ENCODE data around the gene MARVELD1.

Gene MARVELD1

DNA sequence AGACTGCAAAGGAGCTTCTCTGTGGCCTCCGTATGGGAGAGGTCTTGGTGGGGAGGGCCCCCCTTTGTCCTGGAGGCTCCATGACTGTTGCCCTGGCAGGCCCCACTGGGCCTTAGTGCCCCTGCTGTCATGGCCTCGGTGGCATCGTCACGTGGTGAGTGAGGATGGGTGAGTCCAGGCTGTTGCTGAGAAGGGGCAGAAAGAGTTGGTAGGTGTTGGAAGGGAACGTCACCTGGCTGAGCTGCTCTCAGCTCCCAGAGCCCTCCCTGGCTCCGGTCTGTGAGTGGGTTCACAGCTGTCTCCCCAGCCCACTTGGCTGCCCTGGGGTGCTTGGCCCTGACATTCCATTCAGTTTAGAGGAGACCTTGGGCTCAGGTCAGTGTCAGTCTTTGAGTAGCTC is 42.2 kb downstream of the MARVELD1 start:
- DNase-seq (ENCODE audit: low read depth in 2 of 2): no peak

DNA sequence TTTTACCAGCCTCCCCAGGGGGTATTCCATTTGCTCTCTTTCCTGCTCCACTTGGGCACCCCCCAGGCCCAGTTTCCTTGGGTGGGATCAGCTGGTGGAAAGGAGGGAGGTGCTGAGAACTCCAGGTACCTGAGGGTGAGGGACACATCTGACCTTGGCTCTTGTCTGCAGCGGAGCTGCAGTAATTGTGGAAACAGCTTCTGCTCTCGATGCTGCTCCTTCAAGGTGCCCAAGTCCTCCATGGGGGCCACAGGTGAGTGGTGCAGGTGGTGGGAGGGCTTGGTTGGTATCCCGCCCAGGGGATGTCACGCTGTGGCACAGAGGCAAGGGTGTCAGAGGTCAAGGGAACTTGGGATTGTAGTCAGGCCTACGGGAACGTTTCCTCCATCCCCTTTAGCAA is 43.9 kb downstream of the MARVELD1 start:
- no peak for DNase-seq (ENCODE audit: low read depth in 2 of 2)

DNA sequence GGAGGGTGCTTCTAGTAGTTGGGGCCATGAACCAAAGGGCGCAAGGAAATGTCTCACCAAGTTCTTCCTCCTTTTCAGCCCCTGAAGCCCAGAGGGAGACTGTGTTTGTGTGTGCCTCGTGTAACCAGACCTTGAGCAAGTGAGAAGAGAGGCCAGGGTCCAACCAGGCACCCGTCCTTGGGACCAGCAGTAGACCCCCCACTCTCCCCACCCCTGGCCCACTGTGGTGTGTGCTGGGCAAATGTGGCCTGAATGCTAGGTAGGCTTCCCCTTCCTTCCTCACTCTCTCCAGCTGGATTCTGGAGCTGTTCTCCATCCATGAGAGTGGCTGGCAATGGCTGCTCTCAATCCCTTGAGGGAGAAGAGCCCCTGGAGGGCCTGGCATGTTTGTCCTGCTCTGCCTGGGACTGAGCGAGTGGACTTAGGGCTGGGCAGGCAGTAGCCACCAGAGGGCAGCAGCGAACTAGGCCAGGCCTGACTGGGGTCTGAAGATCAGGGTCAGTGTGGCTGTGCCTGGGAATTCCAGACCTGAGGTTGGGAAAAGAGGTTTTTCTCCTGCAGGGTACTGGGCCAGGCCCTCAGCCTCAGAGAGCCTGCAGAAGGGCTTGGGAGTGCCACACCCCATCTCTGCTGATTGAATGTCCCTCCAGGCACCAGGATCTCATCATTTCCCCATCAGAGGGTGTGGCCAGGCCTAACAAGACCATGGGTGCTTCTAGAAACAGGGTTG is 45.8 kb downstream of the MARVELD1 start:
- DNase-seq (ENCODE audit: low read depth in 2 of 2): peak; percentile 24 to 35

DNA sequence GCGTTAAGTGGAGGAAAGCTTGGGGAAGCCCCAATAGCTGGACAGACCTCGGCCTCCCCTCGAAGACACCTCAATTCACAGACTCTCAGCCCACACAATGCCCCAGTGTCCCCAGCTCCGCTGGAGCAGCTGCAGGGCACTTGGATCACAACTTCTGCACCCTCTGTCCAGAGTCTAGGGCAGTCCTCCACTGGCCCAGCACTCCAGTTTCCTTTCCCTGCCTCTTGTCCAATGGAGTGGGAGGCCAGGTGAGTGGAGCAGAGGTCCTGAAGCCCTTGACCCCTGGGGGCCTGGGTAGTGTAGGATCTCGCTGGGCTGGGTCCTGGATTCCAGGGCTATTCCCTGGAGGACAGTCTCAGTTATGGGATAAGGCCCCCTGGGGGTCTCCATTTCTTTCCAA is 46.4 kb downstream of the MARVELD1 start:
- no peak for DNase-seq (ENCODE audit: low read depth in 2 of 2)

DNA sequence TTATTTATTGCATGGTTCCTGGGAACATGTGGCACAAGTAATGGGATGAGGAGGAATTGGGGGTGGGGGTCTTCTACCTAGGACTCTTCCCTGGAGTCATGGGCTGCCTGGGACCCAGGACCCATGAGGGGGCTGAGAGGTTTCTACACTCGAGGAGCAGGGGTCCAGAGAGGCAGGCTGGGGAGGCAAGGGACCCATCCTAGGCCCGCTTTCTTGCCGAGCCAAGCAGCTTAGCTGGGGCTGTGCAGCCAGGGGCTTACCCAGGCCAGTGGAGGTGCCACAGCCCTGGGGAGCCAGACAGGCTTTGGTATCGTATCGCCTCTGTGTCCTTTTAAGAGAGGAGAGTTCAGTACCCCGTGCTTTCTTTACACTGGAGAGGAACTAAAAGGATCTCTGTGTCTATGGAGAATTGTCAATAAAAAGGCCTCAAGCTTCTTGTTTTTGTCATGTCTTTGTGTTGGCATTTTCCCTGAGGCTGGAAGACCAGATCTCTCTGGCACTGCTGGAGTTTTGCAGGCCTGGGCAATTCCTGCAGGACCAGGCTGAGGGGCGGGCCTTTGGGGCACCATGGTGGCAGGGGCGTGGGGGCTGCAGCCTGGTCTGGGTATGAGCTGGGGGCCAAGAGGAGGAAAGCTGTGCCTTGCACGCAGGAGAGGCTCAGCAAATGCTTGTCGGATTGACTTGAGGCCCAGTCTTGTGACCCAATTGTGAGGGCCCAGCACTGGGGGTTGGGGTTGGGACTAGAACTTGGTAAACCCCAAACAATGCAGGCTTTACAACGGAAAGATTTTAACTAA is 47.1 kb downstream of the MARVELD1 start:
- no peak for DNase-seq (ENCODE audit: low read depth in 2 of 2)

DNA sequence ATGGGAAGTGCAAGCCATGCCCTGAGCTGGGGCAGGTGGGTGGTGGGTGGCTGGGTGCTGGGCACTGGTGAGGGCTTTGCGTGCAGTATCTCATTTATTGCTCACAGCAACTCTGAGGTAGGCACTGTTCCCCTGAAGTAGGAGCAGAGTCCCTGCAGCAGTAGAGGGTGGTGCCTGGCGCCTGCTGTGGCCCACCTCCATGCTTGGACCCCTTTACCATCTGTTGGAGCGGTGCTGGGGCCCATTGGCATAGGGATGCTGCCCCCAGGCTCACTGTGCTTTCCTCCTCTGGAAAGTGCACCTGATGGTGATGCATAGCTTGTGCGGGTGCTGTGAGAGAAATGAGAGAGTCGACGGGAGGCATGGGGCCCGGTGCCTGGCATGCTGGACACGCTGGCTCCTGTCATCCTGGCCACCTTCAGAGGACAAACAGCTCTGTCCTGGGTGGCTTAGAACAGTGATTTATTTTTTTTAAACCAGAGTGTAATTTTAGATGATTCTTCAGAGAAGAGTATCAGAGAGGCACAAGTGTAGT is 47.9 kb downstream of the MARVELD1 start:
- DNase-seq (ENCODE audit: low read depth in 2 of 2): no peak

DNA sequence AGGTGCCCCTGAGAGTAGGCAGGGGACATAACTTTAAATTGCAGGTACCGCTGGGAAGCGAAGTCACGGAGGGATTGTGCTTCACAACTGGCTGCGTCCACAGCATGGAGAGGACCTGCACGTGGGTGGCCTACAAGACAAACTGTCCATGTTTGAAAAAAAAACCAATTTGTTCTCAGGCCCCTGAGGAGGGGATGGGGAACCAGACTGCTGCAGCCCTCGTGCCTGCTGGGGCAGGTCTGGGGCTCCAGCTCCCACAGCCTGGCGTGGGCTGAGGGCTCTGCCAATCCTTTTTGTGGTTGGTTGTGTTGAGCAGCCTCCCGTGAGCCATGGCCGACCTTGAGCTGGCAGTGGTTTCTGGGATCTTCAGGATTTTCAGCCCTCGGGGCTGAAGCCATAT is 48.5 kb downstream of the MARVELD1 start:
- DNase-seq (ENCODE audit: low read depth in 2 of 2): no peak

DNA sequence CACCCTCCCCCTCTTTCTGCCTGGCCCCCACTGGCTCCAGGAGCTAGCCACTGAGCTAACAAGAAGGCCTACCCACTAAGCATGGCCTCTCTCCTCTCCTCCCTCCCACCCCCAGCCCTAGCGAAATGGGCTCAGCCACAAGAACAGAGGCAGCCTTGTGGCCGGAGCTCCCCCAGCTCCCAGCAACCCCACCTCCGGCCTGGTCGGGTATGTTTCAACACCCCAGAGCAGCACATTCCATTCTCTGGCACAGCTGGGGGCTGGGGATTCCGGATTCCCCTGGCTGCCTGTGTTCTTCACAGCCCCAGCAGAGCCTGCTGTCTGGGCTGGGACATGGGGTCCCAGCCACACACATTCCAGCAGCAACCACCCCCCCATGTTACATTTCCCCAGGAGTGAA is 49.3 kb downstream of the MARVELD1 start:
- DNase-seq (ENCODE audit: low read depth in 2 of 2): no peak

DNA sequence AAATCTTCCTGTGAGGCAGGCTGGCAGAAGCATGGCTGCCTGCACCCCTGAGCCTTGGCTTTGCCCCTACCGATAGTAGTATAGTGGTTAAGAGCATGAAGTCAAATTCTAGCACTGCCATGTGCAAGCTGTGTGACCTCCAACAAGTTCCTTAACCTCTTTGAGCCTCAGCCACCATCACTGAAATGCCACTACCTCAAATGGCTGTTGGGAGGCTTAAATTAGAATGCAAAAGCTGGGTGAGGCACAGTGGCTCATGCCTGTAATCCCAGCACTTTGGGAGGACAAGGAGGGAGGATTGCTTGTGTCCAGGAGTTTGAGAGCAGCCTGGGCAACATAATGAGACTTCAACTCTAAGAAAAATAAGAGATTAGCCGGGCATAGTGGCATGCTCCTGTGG is 49.9 kb downstream of the MARVELD1 start:
- no peak for DNase-seq (ENCODE audit: low read depth in 2 of 2)

DNA sequence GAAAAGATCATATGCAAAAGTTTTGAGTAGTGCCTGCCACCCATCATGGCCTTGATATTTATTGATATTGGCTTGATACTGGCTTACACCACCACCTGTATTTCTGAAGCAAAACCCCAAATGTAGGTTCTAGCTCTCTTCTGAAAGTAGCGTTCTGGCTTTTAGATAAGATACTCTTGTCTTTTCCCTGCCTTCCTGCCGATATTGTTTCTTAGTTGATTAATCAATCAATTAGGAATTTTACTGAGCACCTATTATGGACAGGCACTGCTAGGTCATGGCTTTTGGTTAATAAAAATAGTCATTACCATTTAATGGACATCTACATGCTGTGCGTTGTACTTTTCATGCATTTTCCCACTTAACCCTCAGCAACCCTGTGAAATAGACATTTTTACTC is 50.4 kb downstream of the MARVELD1 start:
- no peak for DNase-seq (ENCODE audit: low read depth in 2 of 2)

DNA sequence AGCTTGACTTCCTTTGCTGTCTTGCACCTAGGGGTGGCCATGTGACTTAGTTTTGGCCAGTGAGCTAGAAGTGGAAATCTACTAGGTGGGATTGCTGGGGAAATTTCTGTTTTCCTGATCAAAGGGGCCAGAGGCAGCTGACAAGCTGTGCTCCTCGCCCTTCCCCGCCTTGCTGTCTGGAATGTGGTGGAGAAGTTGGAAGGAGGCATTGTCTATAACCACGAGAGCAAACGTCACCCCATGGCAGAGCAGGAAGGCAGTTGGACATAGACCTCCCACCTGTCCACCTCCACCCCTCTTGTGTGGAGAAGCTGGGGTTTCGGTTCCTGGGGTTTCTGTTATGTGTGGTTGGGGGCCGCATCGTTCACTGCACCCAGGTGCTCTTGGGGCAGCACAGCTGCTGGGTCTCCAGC is 51.0 kb downstream of the MARVELD1 start:
- no peak for DNase-seq (ENCODE audit: low read depth in 2 of 2)

DNA sequence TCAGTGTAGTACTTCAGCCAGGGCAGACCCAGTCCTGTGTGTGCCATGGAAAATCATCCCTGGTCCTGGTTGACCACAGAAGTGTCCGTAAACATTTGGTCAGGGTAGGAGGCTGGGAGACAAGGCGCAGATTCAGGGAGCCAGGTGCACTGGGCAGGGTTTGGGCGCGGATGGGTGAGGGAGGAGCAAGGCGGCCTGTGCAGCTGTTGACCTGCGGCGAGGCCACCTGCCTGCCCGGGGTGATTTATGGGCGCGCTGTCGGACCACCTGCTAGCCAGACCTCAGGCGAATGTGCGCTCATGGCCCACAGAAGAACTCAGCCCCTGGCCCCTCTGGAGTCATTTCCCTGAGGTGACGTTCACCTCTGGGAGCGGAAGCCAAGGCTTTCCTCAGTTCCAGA is 51.7 kb downstream of the MARVELD1 start:
- no peak for DNase-seq (ENCODE audit: low read depth in 2 of 2)

DNA sequence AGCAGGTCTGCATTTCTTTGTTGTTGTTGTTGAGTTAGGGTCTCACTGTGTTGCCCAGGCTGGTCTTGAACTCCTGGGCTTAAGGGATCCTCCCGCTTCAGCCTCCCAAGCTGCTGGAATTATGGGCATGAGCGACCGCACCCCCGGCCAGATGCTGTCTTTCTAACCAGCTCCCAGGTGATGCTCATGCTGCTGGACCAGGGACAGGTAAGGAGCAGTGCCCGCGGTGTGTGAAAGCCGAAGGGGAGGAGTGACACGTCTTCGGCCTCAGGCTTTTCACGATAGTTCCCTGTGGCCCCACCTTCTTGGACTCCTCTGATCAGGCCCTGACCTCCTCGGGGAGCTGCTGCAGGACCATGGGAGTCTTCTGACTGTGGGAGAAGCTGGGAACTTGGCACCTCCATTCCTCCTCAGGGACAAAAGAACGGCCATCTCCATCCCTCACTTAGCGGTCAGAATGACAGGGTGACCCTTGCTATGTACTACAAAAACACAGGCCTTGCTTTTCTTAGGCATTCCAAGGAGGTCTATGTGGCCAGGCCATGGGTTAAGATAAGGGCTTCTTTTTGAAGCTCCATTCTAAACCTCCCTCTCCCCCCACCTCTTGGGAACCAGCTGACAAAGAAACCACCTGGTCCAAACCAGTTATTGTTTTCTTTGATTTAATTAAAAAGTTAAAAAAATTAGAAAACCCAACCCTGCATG is 52.7 kb downstream of the MARVELD1 start:
- no peak for DNase-seq (ENCODE audit: low read depth in 2 of 2)

DNA sequence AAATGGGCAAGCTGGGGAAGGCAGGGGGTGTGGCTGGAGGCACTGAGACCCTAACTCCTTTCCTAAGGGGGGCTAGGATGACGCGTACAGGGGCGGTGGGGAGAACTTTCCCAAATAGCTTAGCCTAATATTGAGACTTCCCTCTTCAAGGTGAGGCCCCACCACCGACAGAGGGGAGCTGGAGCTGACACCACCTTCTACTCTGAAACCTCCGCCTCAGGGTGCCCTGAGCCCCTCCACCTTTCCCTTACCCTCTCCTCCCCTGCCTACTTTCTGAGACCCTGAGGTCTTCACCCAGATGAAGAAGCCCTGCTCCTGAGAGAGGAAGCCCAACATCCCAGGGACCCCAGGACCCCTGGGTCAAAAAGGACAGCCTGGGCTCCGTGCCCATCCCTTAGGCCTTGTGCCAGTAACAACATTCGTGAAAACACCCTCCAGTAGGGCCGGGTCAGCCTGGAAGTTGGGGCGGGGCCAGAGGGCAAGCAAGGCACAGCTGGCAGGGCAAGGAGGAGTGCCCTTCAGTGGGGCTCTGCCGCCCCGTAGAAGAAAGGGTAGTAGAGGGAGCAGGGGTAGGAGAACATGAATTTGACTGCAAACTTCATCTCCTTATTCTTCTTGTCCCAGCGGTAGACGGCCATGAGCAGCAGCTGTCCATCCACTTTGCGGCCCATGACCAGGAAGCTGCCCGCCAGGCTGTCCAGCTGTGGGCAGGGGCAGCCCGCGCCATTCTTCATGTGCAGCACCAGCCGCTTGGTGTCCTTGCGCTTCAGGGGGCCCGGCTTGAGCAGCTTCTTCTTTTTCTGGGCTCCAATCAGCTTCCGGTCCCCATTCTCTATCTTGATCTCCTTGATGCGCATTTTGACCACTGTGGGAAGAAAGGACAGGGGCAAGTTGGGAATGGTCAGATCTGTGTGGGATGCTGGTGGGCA is 53.7 kb downstream of the MARVELD1 start:
- no peak for DNase-seq (ENCODE audit: low read depth in 2 of 2)

All from activated CD4-positive, alpha-beta T cell treated with anti-CD3 and anti-CD28 coated beads for 24 hours (primary cell).